H1 (cell line): Measurements from ENCODE around the gene PREX1. TPM values are rescaled to one million over a fixed set of nuclear protein-coding genes. Genes with fewer than 3 reads are reported as not detected.

Experiments used
- CTCF ChIA-PET: fragments of 300-600 bp; sonication (Branson Sonifier 250); formaldehyde crosslinking; loops from one replicate; lab custom pipeline; 2021; ENCODE audit not compliant: partially characterized antibody; lab: Charles Lee
- POLR2A ChIA-PET: fragments of 300-600 bp; sonication (Branson Sonifier 250); formaldehyde crosslinking; loops from one replicate; lab custom pipeline; 2021; ENCODE audit warnings: inconsistent platforms; ENCODE audit not compliant: partially characterized antibody; lab: Charles Lee
- DNase-seq, 2 experiments: peaks; one replicate each; pipeline versions ENCODE4 v3.0.0 to v3.0.0-alpha.2; 2010 to 2022; ENCODE audit warnings: low spot score in 2 of 2, low read depth in 1 of 2, mixed read lengths in 1 of 2
- FAIRE-seq: peaks from 2 replicates; lab custom pipeline; 2011; peaks lifted over from hg19 to GRCh38; lab: Jason Lieb, UNC
- H2AFZ ChIP-seq: 2 replicates; pipeline ENCODE4 v1.8.1; 2012; ENCODE audit warnings: low read length, inconsistent platforms
- H2AK5ac ChIP-seq: 2 replicates; pipeline ENCODE4 v1.6.1; 2013; ENCODE audit warnings: low read depth, low read length
- H2BK120ac ChIP-seq: replicated peaks from 2 replicates; pipeline ENCODE3; 2013; ENCODE audit warnings: low read depth, low read length, inconsistent platforms
- H2BK12ac ChIP-seq: 2 replicates; pipeline ENCODE4 v1.6.1; 2013; ENCODE audit warnings: low read depth, low read length
- H2BK15ac ChIP-seq: 2 replicates; pipeline ENCODE4 v1.6.1; 2013; ENCODE audit warnings: low read length
- H2BK20ac ChIP-seq: 2 replicates; pipeline ENCODE4 v1.6.1; 2013; ENCODE audit warnings: low read length
- H2BK5ac ChIP-seq: 2 replicates; pipeline ENCODE4 v1.6.1; 2013; ENCODE audit warnings: low read depth, low read length
- H3K14ac ChIP-seq: 2 replicates; pipeline ENCODE4 v1.6.1; 2013; ENCODE audit warnings: inconsistent platforms; ENCODE audit not compliant: insufficient read length
- H3K18ac ChIP-seq: 2 replicates; pipeline ENCODE4 v1.6.1; 2013; ENCODE audit warnings: low read length; ENCODE audit errors: extremely low read depth
- H3K23ac ChIP-seq: 2 replicates; pipeline ENCODE4 v1.6.1; 2013; ENCODE audit warnings: inconsistent platforms; ENCODE audit not compliant: insufficient read length
- H3K23me2 ChIP-seq: 2 replicates; pipeline ENCODE4 v1.6.1; 2013; ENCODE audit warnings: low read depth, low read length
- H3K27ac ChIP-seq: 2 replicates; pipeline ENCODE4 v1.6.1; 2011; ENCODE audit warnings: low read depth, low read length, inconsistent platforms
- H3K27me3 ChIP-seq, 4 experiments: replicated peaks in 1 of 4; 1 replicate in 1 of 4; 2 replicates in 3 of 4; pipeline versions ENCODE4 v1.6.1 to v1.8.1; 2011 to 2013; ENCODE audit warnings: low read length in 3 of 4, mild to moderate bottlenecking in 3 of 4, inconsistent platforms in 2 of 4, mixed read lengths in 2 of 4, moderate library complexity in 1 of 4; ENCODE audit not compliant: control insufficient read depth in 3 of 4, insufficient read depth in 3 of 4; ENCODE audit errors: extremely low read depth in 1 of 4
- H3K36me3 ChIP-seq, 4 experiments: 2 replicates each; pipeline versions ENCODE4 v1.6.1 to v1.8.1; 2011 to 2013; ENCODE audit warnings: mild to moderate bottlenecking in 4 of 4, low read length in 3 of 4, moderate library complexity in 2 of 4, control low read depth in 1 of 4, inconsistent platforms in 1 of 4; ENCODE audit not compliant: insufficient read depth in 4 of 4, control insufficient read depth in 2 of 4
- H3K4ac ChIP-seq: replicated peaks from 2 replicates; pipeline ENCODE3; 2013; ENCODE audit warnings: low read length, low read depth, mixed read lengths, inconsistent platforms; ENCODE audit not compliant: insufficient read length
- H3K4me1 ChIP-seq, 4 experiments: replicated peaks in 1 of 4; 1 replicate in 1 of 4; 2 replicates in 3 of 4; pipeline versions ENCODE4 v1.6.1 to v1.8.1; 2011 to 2013; ENCODE audit warnings: low read length in 3 of 4, inconsistent platforms in 2 of 4, mixed read lengths in 1 of 4; ENCODE audit not compliant: insufficient read depth in 4 of 4, control insufficient read depth in 3 of 4
- H3K4me2 ChIP-seq, 2 experiments: 2 replicates each; pipeline versions ENCODE4 v1.6.1 to v1.8.1; 2011 to 2013; ENCODE audit warnings: low read depth in 2 of 2, low read length in 2 of 2, control low read depth in 1 of 2, inconsistent platforms in 1 of 2, mild to moderate bottlenecking in 1 of 2; ENCODE audit not compliant: insufficient read depth in 1 of 2
- H3K4me3 ChIP-seq, 4 experiments: fragments of 200-600, 300-600 bp in 1 of 4; sonication (generic), shearing (Covaris generic), sonication (Bioruptor Twin) in 1 of 4; 2 replicates each; pipeline versions ENCODE4 v1.5.1 to v1.8.1; 2011 to 2016; ENCODE audit warnings: low read length in 4 of 4, low read depth in 3 of 4, control low read depth in 2 of 4, inconsistent platforms in 2 of 4, mild to moderate bottlenecking in 2 of 4, mixed read lengths in 1 of 4, moderate library complexity in 1 of 4; ENCODE audit not compliant: insufficient read depth in 2 of 4; ENCODE audit errors: extremely low read depth in 1 of 4
- H3K56ac ChIP-seq: replicated peaks from 2 replicates; pipeline ENCODE3; 2013; ENCODE audit warnings: low read depth, mild to moderate bottlenecking, mixed read lengths, low read length, inconsistent platforms; ENCODE audit not compliant: insufficient read length
- H3K79me1 ChIP-seq: 2 replicates; pipeline ENCODE4 v1.6.1; 2013; ENCODE audit warnings: low read depth, low read length, control low read depth
- H3K79me2 ChIP-seq, 2 experiments: 2 replicates each; pipeline versions ENCODE4 v1.6.1 to v1.8.1; 2012 to 2013; ENCODE audit warnings: low read length in 2 of 2, mild to moderate bottlenecking in 2 of 2, inconsistent platforms in 1 of 2; ENCODE audit not compliant: insufficient read depth in 2 of 2, control insufficient read depth in 1 of 2
- H3K9ac ChIP-seq, 4 experiments: replicated peaks in 1 of 4; 1 replicate in 1 of 4; 2 replicates in 3 of 4; pipeline versions ENCODE4 v1.6.1 to v1.8.1; 2011 to 2013; ENCODE audit warnings: low read depth in 3 of 4, low read length in 3 of 4, control low read depth in 2 of 4, mild to moderate bottlenecking in 2 of 4, moderate library complexity in 2 of 4, inconsistent platforms in 1 of 4; ENCODE audit errors: extremely low read depth in 1 of 4
- H3K9me3 ChIP-seq, 2 experiments: 2 replicates each; pipeline versions ENCODE4 v1.6.1 to v1.8.1; 2012 to 2013; ENCODE audit warnings: mild to moderate bottlenecking in 2 of 2, moderate library complexity in 2 of 2, control low read depth in 1 of 2, inconsistent platforms in 1 of 2, low read depth in 1 of 2, low read length in 1 of 2, mixed read lengths in 1 of 2; ENCODE audit not compliant: insufficient read depth in 2 of 2
- H4K20me1 ChIP-seq, 2 experiments: replicated peaks in 1 of 2; 2 replicates each; pipeline versions ENCODE3 to v1.8.1; 2011 to 2013; ENCODE audit warnings: inconsistent platforms in 2 of 2, low read length in 2 of 2, mild to moderate bottlenecking in 1 of 2; ENCODE audit not compliant: insufficient read depth in 2 of 2, control insufficient read depth in 1 of 2
- H4K5ac ChIP-seq: 2 replicates; pipeline ENCODE4 v1.6.1; 2013; ENCODE audit warnings: low read length, low read depth, mixed read lengths, inconsistent platforms; ENCODE audit not compliant: insufficient read length
- H4K8ac ChIP-seq: 2 replicates; pipeline ENCODE4 v1.8.0; 2013; ENCODE audit warnings: mild to moderate bottlenecking, moderate library complexity, low read length, inconsistent platforms; ENCODE audit not compliant: insufficient read depth; ENCODE audit errors: extremely low read depth
- H4K91ac ChIP-seq: replicated peaks from 2 replicates; pipeline ENCODE3; 2013; ENCODE audit warnings: low read length, mixed read lengths, inconsistent platforms; ENCODE audit not compliant: insufficient read length
- BRCA1 ChIP-seq: IDR thresholded peaks from 2 replicates; pipeline ENCODE4 v1.6.1; 2012; ENCODE audit warnings: low read depth, low read length, improper control_type of control experiment
- CHD1 ChIP-seq: IDR thresholded peaks from 2 replicates; pipeline ENCODE4 v1.6.1; 2012; ENCODE audit warnings: low read depth, low read length, improper control_type of control experiment
- GABPA ChIP-seq: IDR thresholded peaks from 2 replicates; pipeline ENCODE4 v1.6.1; 2011; ENCODE audit warnings: mild to moderate bottlenecking, low read length, moderate library complexity, borderline replicate concordance; ENCODE audit not compliant: insufficient read depth
- KDM5A ChIP-seq: fragments of 200-600 bp; IDR thresholded peaks from 2 replicates; pipeline ENCODE4 v1.7.1; 2012; ENCODE audit warnings: mild to moderate bottlenecking, low read length, inconsistent platforms, mixed read lengths
- POLR2A ChIP-seq, 2 experiments: IDR thresholded peaks; 1 replicate in 1 of 2; 2 replicates in 1 of 2; pipeline ENCODE4 v1.6.1; 2011; ENCODE audit warnings: low read depth in 2 of 2, low read length in 2 of 2, mild to moderate bottlenecking in 2 of 2; ENCODE audit errors: control extremely low read depth in 1 of 2
- SIRT6 ChIP-seq: IDR thresholded peaks from one replicate; pipeline ENCODE4 v1.7.1; 2012; ENCODE audit warnings: low read length, inconsistent platforms
- SP2 ChIP-seq: IDR thresholded peaks from 2 replicates; pipeline ENCODE4 v1.6.1; 2012; ENCODE audit warnings: mild to moderate bottlenecking, low read length, inconsistent platforms
- WGBS, 2 experiments: shearing (Covaris generic) in 1 of 2; methylation state at CpG; one replicate each; pipeline versions ENCODE4 v1.1.6 to v1.1.7; 2013 to 2015; ENCODE audit warnings: low lambda C conversion rate in 2 of 2, mixed read lengths in 2 of 2, inconsistent platforms in 1 of 2, low coverage in 1 of 2, missing lambda C conversion rate in 1 of 2; ENCODE audit not compliant: insufficient replicate concordance in 2 of 2, insufficient coverage in 1 of 2, insufficient read length in 1 of 2; ENCODE audit errors: extremely low coverage in 1 of 2, missing lambda C conversion rate in 1 of 2; 5-methylcytosine and 5-hydroxymethylcytosine counted together
- polyA plus RNA-seq, 7 experiments: library from polyadenylated mRNA; depleted of rRNA in 3 of 7; stranded (reverse) in 5 of 7; unstranded in 2 of 7; fragments of >200 nt in 5 of 7; fragments of 200-250 nt in 2 of 7; gene quantifications; 1 replicate in 5 of 7; 2 replicates in 1 of 7; 4 replicates in 1 of 7; pipeline versions ENCODE4 v1.2.1 to v1.2.3, GENCODE V29; 2011 to 2013; ENCODE audit warnings: missing spikeins in 2 of 7, mixed read lengths in 2 of 7
- total RNA-seq: library from RNA; stranded (reverse); fragmentation: NEBNext Ultra II Directional; extraction: Animal tissue kit (Norgen Biotek cat#: 25700); gene quantifications from 2 replicates; pipeline ENCODE4 v1.2.1, GENCODE V29; 2021

Gene PREX1
- total and polyA plus RNA-seq, 2 of the 8 experiments (the other 6 are each of a cell fraction or from before 2014, with no cell fraction given) = 10.7 to 12.8 TPM

GRCh38 chr20:48724382-48724781 lies 103.4 kb downstream of the PREX1 start:
- TF ChIP-seq KDM5A = no peak
- TF ChIP-seq GABPA = no peak
- no peak for TF ChIP-seq CHD1
- TF ChIP-seq POLR2A (IDR thresholded peaks at IDR 0.05; ENCODE audit: control extremely low read depth in 1 of 2, low read depth in 2 of 2, low read length in 2 of 2) = no peak
- no peak for TF ChIP-seq SP2
- no peak for TF ChIP-seq BRCA1
- TF ChIP-seq SIRT6 = no peak
- H3K23me2 ChIP-seq = no peaks in the 10 kb centered on the region
- H3K56ac ChIP-seq = no peak overlapping the region
- H3K9ac ChIP-seq = no peak overlapping the region
- H4K8ac ChIP-seq = no peak overlapping the region
- FAIRE-seq = no peak
- H3K4me1 ChIP-seq = peaks cover 0 to 9% (median 3%) of the 10 kb centered on the region in 4 experiments; a peak in 4 of 7 replicates
- H3K9me3 ChIP-seq = no peaks in the 10 kb centered on the region
- H2BK15ac ChIP-seq = no peak overlapping the region
- no peak overlapping the region for H2AK5ac ChIP-seq
- no peak overlapping the region for H3K4me3 ChIP-seq
- 71% methylated on average over 5 of the region's 5 CpGs; no CpG with 5 or more reads in 1 of the 2 experiments for WGBS, 2 experiments
- no peak overlapping the region for H2BK12ac ChIP-seq
- H3K27me3 ChIP-seq = no peaks in the 10 kb centered on the region; a peak in 1 of 7 replicates
- H4K5ac ChIP-seq = no peak overlapping the region
- no peaks in the 10 kb centered on the region; a peak in 2 of 8 replicates for H3K36me3 ChIP-seq
- no peak overlapping the region for H4K91ac ChIP-seq
- no peaks in the 10 kb centered on the region for H4K20me1 ChIP-seq
- no peak overlapping the region for H3K18ac ChIP-seq
- no peaks in the 10 kb centered on the region; the same call in 1 of the 2 replicates for H3K79me1 ChIP-seq
- H2BK120ac ChIP-seq = no peak overlapping the region
- POLR2A ChIA-PET = interaction anchor here (1.7 kb wide), 1 partner anchor 11 kb away, joined by 4 read pairs; no protein-coding TSS in a partner anchor
- no peak for DNase-seq
- CTCF ChIA-PET = interaction anchor here (0.7 to 2.7 kb wide), 7 partner anchors 10 to 102 kb away, joined by 3 to 11 read pairs (median 3); no protein-coding TSS in a partner anchor
- H3K79me2 ChIP-seq = no peaks in the 10 kb centered on the region
- no peak overlapping the region for H2AFZ ChIP-seq
- H2BK20ac ChIP-seq = no peak overlapping the region
- no peak overlapping the region for H3K14ac ChIP-seq
- H3K4ac ChIP-seq = no peak overlapping the region
- no peak overlapping the region for H3K27ac ChIP-seq
- H2BK5ac ChIP-seq = no peak overlapping the region
- H3K23ac ChIP-seq = no peak overlapping the region
- no peak overlapping the region for H3K4me2 ChIP-seq
